ENCODE results near the gene ARL6IP4. TPM values are rescaled to one million over a fixed set of nuclear protein-coding genes. Genes with fewer than 3 reads are reported as not detected.

ARL6IP4 gene
- total and polyA plus RNA-seq, 7 donors: 113 to 193 (median 130) TPM

DNA sequence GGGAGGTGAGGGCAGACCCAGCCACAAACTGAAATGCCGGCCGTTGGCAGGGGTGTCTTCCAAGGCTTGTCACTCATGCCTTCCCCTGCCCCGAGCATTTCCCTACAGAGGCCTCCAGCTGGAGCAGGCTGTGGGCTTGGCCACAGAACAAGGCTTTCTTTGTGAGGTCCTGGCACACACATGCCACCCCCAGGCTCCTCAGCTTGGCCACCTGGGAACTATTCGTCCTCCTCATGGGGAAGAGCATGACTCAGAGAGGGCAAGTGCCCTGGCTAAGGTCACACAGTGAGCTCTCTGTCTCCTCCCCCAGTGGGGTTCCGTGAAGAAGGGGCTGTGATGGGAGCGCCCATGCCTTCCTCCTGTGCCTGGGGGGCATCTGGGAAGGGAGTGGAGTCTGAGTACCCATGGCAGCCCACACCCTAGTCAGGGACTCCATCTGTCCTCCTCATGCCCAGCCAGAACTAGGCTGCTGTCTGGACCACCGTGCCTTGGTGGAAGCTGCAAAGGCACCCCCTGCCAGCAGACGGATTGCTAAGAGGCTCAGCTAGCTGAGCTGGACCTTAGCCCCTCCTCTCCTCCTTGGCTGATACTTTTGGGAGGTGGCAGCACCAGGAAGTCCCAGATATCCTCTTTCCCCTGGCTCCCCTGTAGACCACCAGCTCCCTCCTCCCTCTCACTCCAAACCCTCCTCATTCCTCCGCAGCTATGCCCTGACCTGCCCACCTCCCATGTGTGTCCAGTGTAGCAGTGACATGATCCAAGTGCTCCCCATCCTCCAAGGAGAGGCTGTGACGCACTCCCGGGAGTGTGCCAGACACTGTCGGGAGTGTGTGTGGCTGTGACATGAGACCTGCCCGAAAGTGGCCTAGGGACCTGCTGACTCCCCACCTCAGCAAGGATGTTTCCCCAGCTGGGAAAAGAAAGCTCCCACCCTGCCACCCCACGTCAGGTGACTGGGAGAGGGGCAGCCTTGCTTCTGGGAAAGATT, 35.6 kb upstream of the ARL6IP4 start:
- Histone ChIP-seq H3K9me3 (no peaks in the 10 kb centered on the region), H3K4me1 (peaks cover 8% of the 10 kb centered on the region), H3K27me3 (ENCODE audit: insufficient read depth in 3 of 3, low read length in 2 of 3) (no peaks in the 10 kb centered on the region), H3K27ac (peak overlapping the region; percentile 30), H3K36me3 (ENCODE audit: insufficient read depth in 1 of 2, low read depth in 1 of 2) (no peaks in the 10 kb centered on the region), H3K4me3 (no peak overlapping the region)
- 46 to 56% (median 50%) methylated on average over 14 of the region's 14 CpGs for WGBS, 3 donors
- DNase-seq: no peak
- TF ChIP-seq, protein P1, sequence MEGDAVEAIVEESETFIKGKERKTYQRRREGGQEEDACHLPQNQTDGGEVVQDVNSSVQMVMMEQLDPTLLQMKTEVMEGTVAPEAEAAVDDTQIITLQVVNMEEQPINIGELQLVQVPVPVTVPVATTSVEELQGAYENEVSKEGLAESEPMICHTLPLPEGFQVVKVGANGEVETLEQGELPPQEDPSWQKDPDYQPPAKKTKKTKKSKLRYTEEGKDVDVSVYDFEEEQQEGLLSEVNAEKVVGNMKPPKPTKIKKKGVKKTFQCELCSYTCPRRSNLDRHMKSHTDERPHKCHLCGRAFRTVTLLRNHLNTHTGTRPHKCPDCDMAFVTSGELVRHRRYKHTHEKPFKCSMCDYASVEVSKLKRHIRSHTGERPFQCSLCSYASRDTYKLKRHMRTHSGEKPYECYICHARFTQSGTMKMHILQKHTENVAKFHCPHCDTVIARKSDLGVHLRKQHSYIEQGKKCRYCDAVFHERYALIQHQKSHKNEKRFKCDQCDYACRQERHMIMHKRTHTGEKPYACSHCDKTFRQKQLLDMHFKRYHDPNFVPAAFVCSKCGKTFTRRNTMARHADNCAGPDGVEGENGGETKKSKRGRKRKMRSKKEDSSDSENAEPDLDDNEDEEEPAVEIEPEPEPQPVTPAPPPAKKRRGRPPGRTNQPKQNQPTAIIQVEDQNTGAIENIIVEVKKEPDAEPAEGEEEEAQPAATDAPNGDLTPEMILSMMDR (IDR thresholded peaks at IDR 0.05): no peak
- intact Hi-C loops (cut with DNase I): no loop called here
- ATAC-seq: no peak

DNA sequence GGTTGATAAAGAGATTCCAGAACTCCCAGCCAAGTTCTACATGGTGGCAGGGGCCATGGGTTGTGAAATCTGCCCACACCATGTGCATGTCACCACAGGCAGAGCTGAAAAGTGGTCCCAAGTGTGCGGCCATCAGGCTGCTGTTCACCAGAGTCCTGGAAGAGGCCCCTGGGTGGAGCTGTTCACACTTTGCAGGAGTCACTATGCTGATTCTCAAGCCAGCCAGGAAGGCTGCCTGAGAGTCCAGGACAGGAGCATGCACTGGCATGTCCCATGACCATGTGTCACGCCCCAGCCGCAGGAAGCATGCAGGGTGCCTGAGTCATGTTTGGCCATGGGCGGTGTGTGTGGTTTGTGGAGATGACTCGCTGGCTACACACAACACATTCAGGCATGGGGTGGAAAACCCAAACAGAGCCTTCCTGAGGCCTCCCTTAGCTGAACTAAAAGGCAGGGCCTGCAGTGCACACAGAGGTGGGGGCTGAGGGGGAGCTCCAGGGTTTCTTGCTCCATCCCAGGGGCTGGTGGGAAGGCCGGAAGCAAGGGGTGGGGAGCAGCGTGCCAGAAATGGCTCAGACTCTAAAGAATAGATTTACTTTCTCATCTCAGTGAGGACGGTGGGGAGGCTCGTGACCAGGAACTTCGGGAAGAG, 33.7 kb upstream of the ARL6IP4 start:
- TF ChIP-seq, protein P1 (IDR thresholded peaks at IDR 0.05): peak; percentile 19
- DNase-seq (peak; percentile 86 to 89), ATAC-seq (peak; percentile 85 to 96 (median 94))
- intact Hi-C loops (cut with DNase I): no loop called here
- WGBS, 3 donors: 54 to 72% (median 61%) methylated on average over 10 of the region's 10 CpGs
- H3K9me3 ChIP-seq: no peaks in the 10 kb centered on the region
- no peaks in the 10 kb centered on the region for H3K27me3 ChIP-seq (ENCODE audit: insufficient read depth in 3 of 3, low read length in 2 of 3)
- H3K36me3 ChIP-seq (ENCODE audit: insufficient read depth in 1 of 2, low read depth in 1 of 2): no peaks in the 10 kb centered on the region
- H3K4me1 ChIP-seq: peaks cover 4% of the 10 kb centered on the region
- peak overlapping the region; percentile 65 for H3K27ac ChIP-seq
- H3K4me3 ChIP-seq: no peak overlapping the region

DNA sequence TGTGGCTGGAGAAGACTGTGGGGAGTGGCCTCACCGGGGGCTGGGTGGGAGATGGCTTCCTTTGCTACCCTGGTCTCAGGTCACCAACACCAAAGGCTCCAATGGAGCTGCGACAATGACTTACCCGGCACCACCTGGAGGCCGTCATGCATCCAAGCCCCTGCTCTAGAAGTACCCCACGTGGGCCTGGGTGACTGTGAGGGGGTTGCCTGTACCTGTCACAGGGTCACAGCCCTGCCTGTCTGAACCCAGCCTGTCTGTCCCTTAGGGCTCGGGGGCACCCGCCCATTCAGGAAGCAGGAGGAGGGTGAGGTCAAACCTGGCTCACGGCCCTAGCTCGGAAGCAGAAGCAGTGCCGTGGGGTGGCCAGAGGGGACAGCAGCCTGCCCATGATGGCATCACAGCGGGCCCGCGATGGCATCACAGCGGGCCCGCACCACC, 33.1 kb upstream of the ARL6IP4 start:
- H3K27ac ChIP-seq: peak overlapping the region; percentile 65
- peaks cover 4% of the 10 kb centered on the region for H3K4me1 ChIP-seq
- no peaks in the 10 kb centered on the region for H3K9me3 ChIP-seq
- no peaks in the 10 kb centered on the region for H3K27me3 ChIP-seq (ENCODE audit: insufficient read depth in 3 of 3, low read length in 2 of 3)
- peak; percentile 54 to 74 for DNase-seq
- H3K36me3 ChIP-seq (ENCODE audit: insufficient read depth in 1 of 2, low read depth in 1 of 2): no peaks in the 10 kb centered on the region
- no peak overlapping the region for H3K4me3 ChIP-seq
- peak in 2 of 4 donors; percentile 9 to 18 for ATAC-seq
- intact Hi-C loops (cut with DNase I): no loop called here
- WGBS, 3 donors: 66 to 71% (median 68%) methylated on average over 15 of the region's 15 CpGs
- TF ChIP-seq, protein P1 (IDR thresholded peaks at IDR 0.05): no peak

DNA sequence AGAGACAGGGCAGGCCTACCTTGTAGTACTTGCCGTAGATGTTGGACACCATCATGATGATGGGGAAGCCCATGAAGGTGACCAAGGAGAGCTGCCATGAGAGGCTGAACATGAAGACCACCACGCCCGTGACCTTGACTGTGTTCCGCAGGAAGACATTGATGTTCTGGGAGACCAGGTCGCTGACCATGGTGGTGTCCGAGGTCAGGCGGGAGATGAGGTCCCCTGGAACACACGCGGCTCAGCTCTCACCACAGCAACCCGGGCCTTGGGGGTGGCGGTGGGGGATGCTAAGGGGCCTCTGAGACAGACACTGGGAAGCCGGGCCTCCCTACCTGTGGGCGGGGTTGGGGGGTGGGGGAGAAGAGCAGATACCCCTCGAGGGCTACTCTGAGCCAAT, 31.9 kb upstream of the ARL6IP4 start:
- Histone ChIP-seq H3K4me3 (no peak overlapping the region), H3K4me1 (peaks cover 4% of the 10 kb centered on the region), H3K27me3 (ENCODE audit: insufficient read depth in 3 of 3, low read length in 2 of 3) (no peaks in the 10 kb centered on the region), H3K27ac (no peak overlapping the region), H3K36me3 (ENCODE audit: insufficient read depth in 1 of 2, low read depth in 1 of 2) (no peaks in the 10 kb centered on the region), H3K9me3 (no peaks in the 10 kb centered on the region)
- ATAC-seq: no peak
- DNase-seq: no peak
- TF ChIP-seq, protein P1 (IDR thresholded peaks at IDR 0.05): no peak
- 92 to 96% (median 95%) methylated on average over 12 to 14 of the region's 14 CpGs for WGBS, 3 donors
- intact Hi-C loops (cut with DNase I): no loop called here

Measured in psoas muscle (tissue), 8 donors.